Stimulated activated CD4-positive, alpha-beta T cell treated with anti-CD3 and anti-CD28 coated beads, Interleukin-1b, Interleukin-23, amount 100 ng/mL, for 24 hours (primary cell): ENCODE results near the gene SMC1B.
"Not testable (repeated sequence)": the region's sequence is repeated elsewhere in the genome, so short reads cannot be mapped to it uniquely, and the experiment has no call there.

Source experiments
- DNase-seq, 4 experiments: peaks; one replicate each; pipeline ENCODE4 v3.0.0-alpha.2; 2020; ENCODE audit warnings: low read depth in 4 of 4, low spot score in 1 of 4

SMC1B gene

DNA sequence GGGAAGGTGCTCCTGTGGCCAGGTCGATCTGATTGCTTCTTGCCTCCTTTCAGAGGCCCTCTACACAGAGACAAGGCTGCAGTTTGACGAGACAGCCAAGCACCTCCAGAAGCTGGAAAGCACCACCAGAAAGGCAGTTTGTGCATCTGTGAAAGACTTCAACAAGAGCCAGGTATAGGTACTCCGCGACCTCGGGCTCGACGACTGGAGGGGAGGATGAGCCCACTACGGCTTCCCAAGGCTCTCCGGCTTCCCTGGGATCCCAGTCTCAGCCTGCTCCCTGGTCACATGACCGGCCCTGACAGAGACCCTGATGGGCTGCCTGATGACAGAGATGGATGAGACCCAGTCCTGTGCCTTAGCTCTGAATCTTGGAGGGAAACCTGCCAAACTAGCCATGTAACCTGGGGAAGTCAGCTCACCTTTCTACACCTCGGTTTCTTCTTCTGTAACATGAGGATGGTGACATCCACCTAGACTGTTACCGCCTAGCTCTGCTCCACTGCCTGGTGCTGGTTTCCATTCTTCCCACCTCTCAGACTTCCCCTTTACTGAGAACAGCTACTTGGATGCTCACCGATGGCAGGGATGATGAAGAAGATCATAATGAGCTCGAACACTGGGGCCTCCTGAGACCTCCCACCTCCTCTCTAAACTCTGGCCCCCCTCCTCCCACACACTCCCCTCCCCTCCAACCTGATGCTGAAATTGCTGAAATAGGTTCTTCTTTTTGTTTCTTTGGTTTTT lies 9.0 kb upstream of the SMC1B start:
- no peak for DNase-seq

DNA sequence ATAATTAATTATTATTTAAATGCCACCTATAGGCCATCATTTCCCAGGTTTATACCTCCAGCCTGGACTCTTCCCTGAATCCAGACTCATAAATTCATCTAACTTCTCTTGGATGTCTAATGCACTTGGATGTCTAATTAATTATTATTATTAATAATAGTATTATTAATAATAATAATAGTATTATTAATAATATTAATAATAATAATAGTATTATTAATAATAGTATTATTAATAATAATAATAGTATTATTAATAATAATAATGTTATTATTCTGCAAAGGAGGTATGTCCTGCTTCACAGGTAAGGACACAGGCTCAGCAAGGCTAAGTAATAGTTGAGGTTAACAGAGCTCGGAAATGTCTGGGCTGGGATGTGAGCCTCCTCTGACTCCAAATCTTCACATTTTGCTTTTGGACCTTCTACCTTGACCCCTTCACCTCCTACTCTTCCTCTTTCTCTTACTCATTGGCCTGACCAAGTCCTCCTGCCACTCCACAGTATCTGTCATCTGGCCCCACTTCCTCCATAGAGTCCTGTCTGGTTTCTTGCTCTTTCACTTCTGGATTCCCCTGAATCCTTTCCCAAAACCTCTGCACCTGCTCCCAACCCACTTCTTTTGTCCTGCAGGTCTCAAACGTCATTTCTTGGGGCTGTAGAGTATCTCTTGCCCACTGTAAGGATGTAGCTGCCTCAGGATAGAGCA lies 8.1 kb upstream of the SMC1B start:
- no peak for DNase-seq

DNA sequence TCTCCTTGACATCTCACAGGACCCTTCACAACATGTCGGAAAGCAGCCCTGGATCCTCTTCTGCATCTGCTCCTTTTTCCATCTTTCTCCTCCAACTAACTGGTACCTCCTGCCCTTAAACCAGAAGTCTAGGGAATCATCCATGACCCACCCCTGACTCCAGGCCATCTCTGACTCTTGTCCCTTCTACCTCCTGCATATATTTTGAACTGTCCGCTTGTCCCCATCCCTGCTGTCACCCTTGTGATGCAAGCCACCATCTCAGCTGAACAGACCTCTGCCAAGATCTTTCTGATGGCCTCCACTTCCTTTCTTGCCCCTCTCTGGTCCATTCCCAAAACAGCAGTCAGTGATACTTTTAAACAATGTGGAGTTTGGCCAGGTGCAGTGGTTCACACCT lies 7.1 kb upstream of the SMC1B start:
- DNase-seq: no peak

DNA sequence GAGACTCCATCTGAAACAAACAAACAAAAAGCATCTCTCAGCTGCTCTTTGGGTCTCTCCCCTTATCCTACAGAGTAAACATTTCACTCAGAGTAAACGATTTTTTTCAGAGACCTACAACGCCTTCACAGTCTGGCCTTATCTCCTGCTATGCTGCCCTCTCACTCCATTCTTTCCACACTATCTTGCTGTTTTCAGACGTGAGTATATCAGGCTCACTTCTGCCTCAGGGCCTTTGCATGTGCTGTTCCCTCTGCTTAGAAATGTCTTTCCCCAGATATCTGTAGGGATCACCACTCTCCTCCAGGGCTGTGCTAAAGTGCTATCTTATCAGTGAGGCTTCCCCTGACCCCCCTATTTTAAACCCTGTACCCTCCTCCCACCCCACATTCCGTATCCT lies 6.6 kb upstream of the SMC1B start:
- DNase-seq: no peak

DNA sequence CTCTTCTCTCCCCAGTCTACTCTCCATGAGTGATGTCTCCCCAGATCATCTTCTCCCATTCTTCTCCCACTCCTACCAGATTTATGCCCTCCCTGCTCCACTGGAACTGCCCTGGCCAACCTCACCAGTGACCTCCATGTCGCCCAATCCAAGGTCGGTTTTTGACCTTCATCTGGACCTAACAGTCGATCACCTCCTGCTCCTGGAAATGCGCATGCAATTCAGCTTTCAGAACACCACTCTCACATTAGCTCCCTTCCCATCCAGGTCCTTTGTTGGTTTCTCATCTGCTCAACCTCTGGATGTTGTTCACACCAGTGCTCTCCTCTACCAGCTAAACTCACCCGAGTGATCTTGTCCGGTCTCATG lies 5.4 kb upstream of the SMC1B start:
- no peak for DNase-seq

DNA sequence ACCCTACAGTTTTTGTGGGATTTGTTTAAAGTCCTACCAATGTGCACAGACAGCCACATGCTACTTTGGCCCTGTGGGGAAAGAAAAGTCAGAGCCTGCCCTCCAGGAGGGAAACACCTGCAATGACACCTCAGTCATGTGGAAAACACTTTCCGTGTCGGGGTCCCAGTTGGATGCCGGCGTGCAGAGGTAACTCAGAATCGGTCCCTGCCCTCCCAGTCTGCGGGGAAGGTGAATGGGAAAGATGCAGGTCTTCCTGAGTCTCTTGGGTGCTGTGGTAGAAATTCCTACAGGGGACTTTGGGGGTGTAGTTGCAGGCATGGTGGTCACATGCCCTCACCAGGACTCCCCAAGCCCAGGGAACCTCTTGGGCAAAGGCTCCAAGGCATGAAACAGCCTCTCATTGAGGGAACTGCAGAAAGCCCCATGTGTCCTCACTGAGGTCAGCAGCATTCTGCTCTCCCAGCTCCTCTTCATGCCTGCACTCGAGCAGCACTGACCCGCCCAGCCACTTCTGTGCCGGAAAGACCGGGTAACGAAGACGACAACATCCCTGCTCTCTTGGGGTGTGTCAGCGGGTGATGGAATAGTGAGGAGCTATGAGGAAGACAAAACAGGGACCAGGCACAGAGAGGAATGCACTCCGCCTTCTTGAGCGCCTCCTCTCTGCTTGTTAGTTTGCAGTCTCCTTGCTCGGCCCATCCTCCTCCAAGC lies 4.8 kb upstream of the SMC1B start:
- DNase-seq: no peak

DNA sequence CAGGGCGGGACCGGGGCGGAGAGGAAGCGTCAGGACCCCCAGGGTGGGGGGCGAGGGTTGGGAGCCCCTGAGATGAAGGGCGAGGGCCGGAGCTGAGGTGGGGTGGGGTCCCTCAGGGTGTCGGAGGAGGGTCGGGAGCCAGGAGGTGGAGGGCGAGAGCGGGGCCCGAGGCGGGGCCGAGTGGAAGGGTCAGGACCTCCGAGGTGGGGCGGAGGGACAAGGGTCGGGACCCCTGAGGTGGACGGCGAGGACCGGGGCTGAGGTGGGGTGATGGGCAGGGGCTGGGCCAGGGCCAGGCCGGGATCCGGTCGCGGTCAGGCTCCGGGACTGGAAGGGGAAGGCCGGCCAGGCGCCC lies 409 bp downstream of the SMC1B start:
- no peak for DNase-seq

DNA sequence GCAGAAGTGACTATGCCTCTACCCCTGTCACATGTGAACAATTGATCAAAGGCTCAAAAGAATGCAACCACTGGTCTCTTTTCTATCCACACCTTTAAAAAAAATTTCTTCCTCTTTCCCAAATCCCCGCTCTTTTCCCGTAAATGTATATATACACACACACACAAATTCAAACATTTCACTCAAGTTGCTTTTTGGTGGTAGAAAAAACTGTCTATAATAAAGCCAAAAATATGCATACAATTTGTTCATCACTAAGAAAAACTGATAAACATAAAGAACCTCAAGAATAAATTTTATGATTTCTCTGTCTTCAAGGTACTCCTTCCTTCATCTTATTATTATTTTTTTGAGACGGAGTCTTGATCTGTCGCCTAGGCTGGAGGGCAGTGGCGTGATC lies 5.6 kb downstream of the SMC1B start:
- no peak for DNase-seq

DNA sequence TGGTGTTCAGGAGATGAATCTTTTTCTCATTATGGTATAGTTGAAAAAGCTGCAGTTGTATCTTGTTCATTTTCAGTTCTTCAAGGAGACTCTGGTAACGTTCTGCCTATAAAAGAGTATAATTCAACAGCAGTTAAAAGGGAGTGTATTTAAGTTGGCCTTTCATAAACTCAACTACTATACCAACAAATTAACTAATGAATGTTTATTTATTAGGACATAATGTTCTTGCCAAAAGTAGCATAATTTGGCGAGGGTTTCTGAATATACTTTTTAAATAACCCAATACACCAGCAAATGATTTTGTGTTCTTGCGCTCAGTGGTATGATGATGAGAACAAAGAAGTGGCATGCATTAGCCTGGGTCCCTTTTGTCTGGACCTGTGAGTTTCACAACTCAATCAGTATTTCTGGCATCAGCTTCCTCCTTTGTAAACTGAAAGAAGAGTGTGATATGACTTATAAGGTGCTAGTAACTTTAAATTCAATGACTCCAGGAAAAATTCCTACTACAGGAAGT lies 10.9 kb downstream of the SMC1B start:
- no peak for DNase-seq

DNA sequence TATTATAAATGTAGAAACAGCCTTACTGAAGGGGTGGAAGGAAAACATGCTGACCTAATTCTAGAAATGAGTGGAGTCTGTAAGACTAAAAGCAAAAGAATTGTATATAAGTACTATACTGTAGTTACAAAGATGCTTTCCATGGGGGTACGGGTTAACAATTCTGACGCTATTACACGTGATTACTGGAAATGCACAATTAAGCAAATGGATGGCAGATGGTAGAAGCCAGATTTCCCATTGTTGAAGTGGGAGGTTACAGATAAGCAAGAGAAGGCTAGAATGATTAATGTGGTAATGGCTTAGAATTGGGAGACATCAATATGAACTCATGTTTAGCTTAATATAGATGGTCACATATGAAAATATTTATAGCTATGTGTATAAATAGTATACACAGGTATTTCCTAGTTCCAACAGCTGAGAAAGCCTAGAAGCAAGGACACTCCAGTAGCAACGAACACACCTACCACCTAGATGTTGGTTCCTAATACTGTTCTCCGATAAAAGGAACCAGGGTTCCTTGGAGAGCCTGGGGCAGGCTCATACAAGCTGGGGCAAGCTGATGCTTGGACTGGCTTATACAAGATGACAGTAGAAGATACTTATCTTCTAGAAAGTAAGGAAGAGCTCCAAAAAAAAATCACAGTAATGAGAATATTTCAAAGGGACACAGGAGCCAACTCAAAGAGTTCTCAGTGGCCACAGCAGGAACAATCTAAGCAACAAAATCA lies 13.5 kb downstream of the SMC1B start:
- DNase-seq: no peak

DNA sequence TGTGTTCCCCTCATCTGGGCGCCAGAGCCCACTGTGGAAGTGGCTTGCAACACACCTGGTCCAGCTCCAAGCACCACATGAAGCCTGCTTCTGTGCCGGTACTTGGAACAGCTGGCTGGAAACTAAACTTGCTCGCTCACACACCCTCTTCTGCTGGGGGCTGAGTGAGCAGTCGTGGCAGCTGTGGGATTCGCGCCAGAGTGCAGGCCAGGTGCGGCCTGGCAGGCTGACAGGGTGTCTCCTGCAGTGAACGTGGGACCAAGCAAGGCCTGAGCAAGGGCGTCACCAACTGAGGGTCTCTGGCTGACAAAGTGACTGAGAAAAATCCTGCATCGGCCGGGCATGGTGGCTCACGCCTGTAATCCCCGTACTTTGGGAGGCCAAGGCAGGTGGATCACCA lies 15.2 kb downstream of the SMC1B start:
- DNase-seq: no peak

DNA sequence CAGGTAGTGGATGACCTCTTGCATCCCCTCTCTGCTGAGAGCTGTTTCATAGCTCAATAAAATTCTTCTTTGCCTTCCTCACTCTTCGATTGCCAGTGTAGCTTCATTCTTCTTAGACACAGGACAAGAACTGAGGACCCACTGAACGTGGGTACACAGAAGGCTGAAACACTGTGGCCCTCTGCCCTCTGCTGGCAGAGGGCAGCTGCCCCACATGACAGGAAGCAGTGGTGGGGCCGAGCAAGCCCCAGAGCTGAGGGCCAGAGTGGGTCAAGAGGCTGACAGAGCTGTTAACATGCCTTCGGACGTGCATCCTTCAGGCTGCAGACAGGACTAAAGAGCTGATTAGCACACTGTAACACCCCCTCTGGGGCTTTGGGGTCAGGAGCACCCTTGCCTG lies 15.6 kb downstream of the SMC1B start:
- no peak for DNase-seq

DNA sequence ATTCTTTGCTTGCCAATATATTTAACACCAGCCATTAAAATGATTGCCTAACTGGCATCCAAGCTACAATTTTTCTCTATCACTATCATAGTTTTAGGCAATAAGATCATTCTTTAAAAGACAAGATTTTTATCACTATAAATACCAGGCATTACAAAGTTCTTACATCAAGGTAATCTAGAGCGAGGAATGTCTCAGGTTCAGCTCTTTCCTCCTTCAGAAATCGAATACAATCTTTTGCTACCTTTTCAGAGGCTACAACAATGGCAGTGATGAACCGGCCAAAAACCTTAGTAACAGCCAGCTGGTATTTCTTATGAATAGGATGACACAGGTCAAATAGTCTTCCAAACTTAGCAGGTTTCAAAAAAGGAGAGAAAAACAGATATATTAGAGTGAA lies 23.9 kb downstream of the SMC1B start:
- DNase-seq: no peak

DNA sequence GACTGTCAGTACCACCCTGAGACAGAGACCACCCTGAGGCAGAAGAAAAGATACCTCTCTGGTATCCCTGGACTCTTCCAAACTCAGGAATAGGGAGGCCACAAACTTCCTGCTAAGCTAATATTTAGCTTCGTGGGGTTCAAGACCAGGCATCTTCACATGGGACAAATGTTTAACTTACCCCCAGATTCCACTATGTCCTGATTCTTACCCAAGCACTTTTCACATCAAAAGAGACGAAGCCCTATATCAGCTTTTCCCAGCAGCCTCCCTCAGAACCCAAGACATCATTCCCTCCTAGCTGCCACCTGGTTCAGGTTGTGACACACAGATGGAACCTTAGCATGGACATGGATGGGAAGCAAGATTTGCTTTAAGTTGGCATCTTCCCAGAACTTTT lies 32.1 kb downstream of the SMC1B start:
- DNase-seq: no peak

DNA sequence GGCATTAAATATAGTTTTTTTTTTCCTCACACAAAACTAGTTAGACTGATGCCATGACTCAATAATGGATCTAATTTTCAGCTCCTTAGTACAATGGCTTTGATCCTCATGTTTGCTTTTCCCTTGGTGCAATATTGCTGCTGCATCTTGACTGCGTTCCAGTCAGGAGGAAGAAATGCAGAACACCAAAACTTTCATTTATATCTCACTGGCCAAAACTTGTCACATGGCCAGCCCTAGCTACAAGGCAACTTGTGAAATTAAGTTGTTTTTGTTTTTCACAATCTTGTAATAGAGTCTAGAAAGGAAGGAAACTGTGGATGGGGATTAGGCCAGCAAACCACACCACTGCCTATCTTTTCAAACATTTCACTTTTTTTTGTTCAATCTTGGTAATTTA lies 36.7 kb downstream of the SMC1B start:
- no peak for DNase-seq

DNA sequence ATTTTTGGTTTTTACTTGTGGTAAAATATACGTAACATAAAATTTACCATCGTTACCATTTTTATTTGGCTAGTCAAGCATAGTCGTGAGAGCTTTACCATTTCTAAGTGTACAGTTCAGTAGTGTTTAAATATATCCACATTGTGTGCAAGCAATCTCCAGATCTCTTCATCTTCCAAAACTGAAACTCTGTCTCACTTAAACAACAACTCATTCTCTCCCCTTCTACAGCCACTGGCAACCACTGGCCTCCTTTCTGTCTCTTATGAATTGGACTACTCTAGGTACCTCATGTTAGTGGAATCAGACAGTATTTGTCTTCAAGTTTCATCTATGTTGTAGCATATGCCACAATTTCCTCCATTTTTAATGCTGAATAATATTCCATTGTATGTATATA lies 37.4 kb downstream of the SMC1B start:
- no peak for DNase-seq

DNA sequence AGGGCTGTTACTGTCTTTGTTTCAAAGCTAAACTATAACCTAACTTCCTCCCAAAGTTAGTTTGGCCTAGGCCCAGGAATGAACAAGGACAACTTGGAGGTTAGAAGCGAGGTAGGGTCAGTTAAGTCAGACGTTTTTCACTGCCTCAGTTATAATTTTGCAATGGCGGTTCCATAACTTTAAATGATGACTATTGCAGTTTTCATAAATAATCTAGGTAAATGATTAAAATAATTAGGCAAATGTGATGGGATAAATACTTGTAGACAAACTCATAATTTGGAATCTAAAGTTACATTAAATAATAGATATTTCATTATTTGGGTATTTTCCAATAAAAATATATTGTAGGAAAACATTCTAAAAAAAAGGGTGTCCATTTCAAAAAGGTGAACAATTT lies 39.8 kb downstream of the SMC1B start:
- DNase-seq: not testable (repeated sequence)

DNA sequence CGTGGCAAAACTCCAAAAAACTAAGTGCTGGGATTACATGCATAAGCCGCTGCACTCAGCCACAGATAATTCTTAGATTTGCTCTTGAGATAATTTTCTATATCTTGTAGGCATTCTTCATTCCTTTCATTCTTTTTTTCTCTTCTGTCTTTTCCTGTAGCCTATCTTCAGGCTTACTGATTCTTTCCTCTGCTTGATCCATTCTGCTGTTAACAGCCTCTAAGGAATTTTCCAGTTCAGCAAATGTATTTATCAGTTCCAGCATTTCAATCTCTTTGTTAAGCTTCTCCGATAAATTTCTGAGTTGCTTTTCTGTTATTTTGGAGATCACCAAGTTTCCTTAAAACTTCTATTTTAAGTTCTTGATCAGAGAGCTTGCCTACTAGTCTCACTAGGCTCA lies 46.7 kb downstream of the SMC1B start:
- no peak for DNase-seq

DNA sequence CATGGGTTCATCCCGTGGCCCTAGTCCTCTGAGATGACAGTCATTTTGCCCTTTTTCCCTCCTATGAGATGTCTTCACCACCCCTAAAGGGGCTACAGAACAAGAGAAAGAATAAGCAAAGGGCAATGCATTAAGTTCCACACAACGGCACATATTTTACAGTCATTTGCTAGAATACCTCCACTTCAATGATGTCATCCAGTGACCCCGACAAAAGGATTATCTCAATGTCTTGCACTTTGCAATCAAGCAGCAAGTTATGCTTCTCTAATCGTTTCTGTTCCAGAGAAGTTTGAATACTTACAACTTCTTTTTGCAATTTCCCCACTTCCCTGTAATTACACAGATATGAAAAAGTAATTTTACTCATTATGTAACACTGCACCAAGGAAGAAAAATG lies 53.8 kb downstream of the SMC1B start:
- DNase-seq: no peak

DNA sequence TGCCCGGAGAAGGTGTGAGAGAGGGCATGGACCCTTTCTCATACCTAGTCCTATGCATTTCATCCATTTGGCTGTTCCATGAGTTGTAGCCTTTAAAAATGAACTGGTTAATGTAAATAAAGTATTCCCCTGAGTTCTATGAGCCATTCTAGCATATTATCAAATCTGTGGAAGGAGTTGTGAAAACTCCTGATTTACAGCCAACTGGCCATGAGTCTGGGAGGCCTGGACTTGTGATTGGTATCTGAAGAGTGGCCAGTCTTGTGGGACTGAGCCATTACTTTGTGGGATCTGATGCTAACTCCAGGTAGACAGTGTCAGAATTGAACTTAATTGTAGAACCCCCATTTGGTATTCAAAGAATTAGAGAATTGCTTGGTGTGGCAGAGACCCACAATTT lies 55.3 kb downstream of the SMC1B start:
- no peak for DNase-seq

DNA sequence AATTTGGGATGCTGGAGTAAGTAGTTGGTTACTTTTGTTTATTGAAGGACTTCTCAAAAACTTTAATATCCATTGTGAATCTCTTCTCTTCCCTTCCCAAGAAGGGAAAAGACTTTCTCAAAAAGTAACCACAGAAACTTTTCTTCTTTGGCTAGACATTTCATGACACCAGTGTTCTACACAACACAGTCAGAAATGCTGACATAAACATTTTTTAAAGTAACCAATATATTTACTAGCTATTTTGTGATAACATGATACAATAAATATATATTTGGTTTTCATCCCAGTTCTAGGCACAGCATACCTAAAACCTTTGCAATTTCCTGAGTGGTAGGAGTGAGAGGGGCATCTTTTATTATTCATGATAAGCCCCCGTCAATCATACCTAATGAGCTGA lies 55.9 kb downstream of the SMC1B start:
- no peak for DNase-seq

DNA sequence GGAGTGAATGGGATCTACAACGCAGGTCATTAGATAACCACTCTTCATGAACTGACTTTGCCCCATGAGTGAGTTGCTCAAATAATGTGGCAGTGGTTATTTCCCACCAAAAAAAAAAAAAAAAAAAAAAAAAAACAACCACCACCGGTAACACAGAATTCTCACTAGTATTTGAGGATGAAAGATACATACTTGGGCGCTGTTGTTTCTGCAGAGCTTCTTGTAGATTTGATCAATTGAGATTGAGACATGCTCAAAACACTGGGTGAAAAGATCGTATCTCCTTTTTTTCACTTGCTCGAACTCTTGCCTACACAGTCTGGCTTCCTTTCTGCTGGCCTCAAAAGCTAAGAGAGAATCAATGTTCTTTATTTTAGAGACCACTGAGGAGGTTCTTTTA lies 59.6 kb downstream of the SMC1B start:
- no peak for DNase-seq
